ENCODE results near the gene ADISSP. TPM values are rescaled to one million over a fixed set of nuclear protein-coding genes. Genes with fewer than 3 reads are reported as not detected.

ADISSP gene
- total RNA-seq, 1 donor from 2014 or later, result 24.9 TPM

DNA sequence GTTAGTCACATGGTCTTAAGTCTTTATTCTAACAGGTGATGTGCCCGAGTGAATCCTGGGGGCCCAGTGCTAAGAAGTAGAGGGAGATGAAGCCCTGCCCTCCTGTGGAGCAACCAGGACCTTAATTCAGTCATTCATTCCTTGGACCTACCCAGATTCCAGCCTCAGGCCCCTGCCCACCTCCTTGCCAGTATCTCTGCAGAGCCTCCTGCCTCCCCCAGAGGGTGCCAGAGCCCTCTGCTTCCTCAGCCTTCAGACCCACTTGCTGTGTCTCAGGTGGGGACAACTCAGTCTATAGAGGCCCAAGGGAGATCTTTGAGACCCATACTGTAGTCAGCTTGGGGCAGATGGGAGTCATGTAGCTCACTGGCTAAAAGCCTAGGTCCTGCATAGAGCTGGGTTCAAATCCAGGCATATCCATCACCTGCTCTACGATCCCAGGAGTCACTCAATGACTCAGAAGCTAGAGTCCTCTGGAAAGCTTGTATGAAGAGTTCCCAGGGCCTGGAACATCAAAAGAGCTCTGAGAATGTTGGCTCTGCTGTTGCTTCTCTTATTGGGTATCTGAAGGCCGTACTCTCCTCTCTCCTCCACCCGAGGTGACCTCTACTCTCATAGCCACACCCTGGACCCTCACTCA is 51.2 kb downstream of the ADISSP start:
- DNase-seq (ENCODE audit: low spot score in 2 of 2, unreplicated experiment in 2 of 2), result peak in 1 of 2 experiments; percentile 66
- no peaks in the 10 kb centered on the region for H3K4me1 Mint-ChIP-seq
- H3K36me3 Mint-ChIP-seq, result no peaks in the 10 kb centered on the region
- H3K27ac Mint-ChIP-seq, result no peak overlapping the region
- peak; percentile 39 for TF ChIP-seq CTCF (IDR thresholded peaks at IDR 0.05; ENCODE audit: unreplicated experiment)
- peaks cover 17% of the 10 kb centered on the region for H3K27me3 Mint-ChIP-seq (ENCODE audit: low read depth)
- H3K9me3 Mint-ChIP-seq, result no peaks in the 10 kb centered on the region
- H3K4me3 Mint-ChIP-seq, result no peak overlapping the region

GRCh38 chr20:3714092-3714491 is 53.5 kb downstream of the ADISSP start:
- Mint-ChIP-seq H3K27ac (no peak overlapping the region), H3K27me3 (ENCODE audit: low read depth) (no peaks in the 10 kb centered on the region), H3K36me3 (no peaks in the 10 kb centered on the region), H3K4me1 (no peaks in the 10 kb centered on the region), H3K4me3 (no peak overlapping the region), H3K9me3 (no peaks in the 10 kb centered on the region)
- TF ChIP-seq CTCF (IDR thresholded peaks at IDR 0.05; ENCODE audit: unreplicated experiment), result no peak
- no peak for DNase-seq (ENCODE audit: low spot score in 2 of 2, unreplicated experiment in 2 of 2)

DNA sequence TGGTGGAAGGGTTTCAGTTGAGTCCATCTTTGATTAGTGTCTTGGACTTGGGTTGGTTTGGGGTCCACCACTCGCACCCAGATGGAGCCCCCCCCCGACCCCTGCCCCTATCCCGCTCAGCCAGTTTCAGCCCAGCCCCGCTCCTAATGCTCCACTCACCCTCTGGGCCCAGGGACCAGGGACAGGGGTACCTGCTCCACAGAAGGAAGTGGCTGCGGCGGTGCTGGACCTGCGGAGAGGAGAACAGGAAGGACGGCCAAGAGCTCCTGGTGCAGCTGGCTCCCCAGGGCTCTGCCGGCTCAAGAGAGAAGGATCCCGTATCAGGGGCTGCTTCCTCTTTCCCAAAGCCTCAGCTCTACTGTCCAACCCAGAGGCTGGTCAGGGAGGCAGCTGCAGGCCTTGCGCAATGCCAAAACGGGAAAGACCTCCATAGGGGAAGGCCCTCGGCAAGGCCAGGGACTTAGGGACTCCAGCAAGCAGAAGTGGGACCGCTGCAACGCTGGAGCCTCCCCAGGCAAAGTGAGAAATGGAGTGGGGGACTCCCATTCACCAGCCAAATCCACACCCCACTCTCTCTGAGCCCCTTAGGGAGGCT is 55.2 kb downstream of the ADISSP start, which contains the start of gene SIGLEC1:
Gene SIGLEC1, minus strand, starts transcription at position 322 of the 595 bp plus-strand sequence. CDS start 5,472 bp downstream, outside the sequence.
- no peaks in the 10 kb centered on the region for H3K36me3 Mint-ChIP-seq
- no peak for DNase-seq (ENCODE audit: low spot score in 2 of 2, unreplicated experiment in 2 of 2)
- H3K27me3 Mint-ChIP-seq (ENCODE audit: low read depth), result no peaks in the 10 kb centered on the region
- H3K4me1 Mint-ChIP-seq, result no peaks in the 10 kb centered on the region
- no peak for TF ChIP-seq CTCF (IDR thresholded peaks at IDR 0.05; ENCODE audit: unreplicated experiment)
- no peaks in the 10 kb centered on the region for H3K9me3 Mint-ChIP-seq
- H3K27ac Mint-ChIP-seq, result no peak within 1 kb of the TSS
- H3K4me3 Mint-ChIP-seq, result no peak within 1 kb of the TSS

- no peak overlapping the region for H3K27ac Mint-ChIP-seq
- H3K9me3 Mint-ChIP-seq, result no peaks in the 10 kb centered on the region
- no peak for DNase-seq (ENCODE audit: low spot score in 2 of 2, unreplicated experiment in 2 of 2)
- H3K27me3 Mint-ChIP-seq (ENCODE audit: low read depth), result no peaks in the 10 kb centered on the region
- TF ChIP-seq CTCF (IDR thresholded peaks at IDR 0.05; ENCODE audit: unreplicated experiment), result no peak
- H3K4me3 Mint-ChIP-seq, result no peak overlapping the region
- H3K36me3 Mint-ChIP-seq, result no peaks in the 10 kb centered on the region
- H3K4me1 Mint-ChIP-seq, result no peaks in the 10 kb centered on the region
Measured at GRCh38 chr20:3711484-3711941, 56.0 kb downstream of the ADISSP start.

GRCh38 chr20:3710703-3711483 is 56.7 kb downstream of the ADISSP start:
- H3K4me3 Mint-ChIP-seq, result no peak overlapping the region
- H3K36me3 Mint-ChIP-seq, result no peaks in the 10 kb centered on the region
- peak; percentile 99 for TF ChIP-seq CTCF (IDR thresholded peaks at IDR 0.05; ENCODE audit: unreplicated experiment)
- no peaks in the 10 kb centered on the region for H3K4me1 Mint-ChIP-seq
- DNase-seq (ENCODE audit: low spot score in 2 of 2, unreplicated experiment in 2 of 2), result peak; percentile 71 to 92
- no peak overlapping the region for H3K27ac Mint-ChIP-seq
- no peaks in the 10 kb centered on the region for H3K9me3 Mint-ChIP-seq
- H3K27me3 Mint-ChIP-seq (ENCODE audit: low read depth), result no peaks in the 10 kb centered on the region
